Activated CD4-positive, CD25-positive, alpha-beta regulatory T cell treated with anti-CD3 and anti-CD28 coated beads, Interleukin-2, amount 50 U/mL, for 16 hours (primary cell): ENCODE measurements around the gene FAM117B.
"Not testable (repeated sequence)": the region's sequence is repeated elsewhere in the genome, so short reads cannot be mapped to it uniquely, and the experiment has no call there.

Source experiments
- DNase-seq: peaks from one replicate; pipeline ENCODE4 v3.0.0-alpha.2; 2020; ENCODE audit warnings: low read depth, low spot score

The FAM117B gene

GRCh38 chr2:202638721-202639120 is 4.0 kb downstream of the FAM117B start:
- DNase-seq = no peak

GRCh38 chr2:202639231-202639630 is 4.5 kb downstream of the FAM117B start:
- no peak for DNase-seq

DNA sequence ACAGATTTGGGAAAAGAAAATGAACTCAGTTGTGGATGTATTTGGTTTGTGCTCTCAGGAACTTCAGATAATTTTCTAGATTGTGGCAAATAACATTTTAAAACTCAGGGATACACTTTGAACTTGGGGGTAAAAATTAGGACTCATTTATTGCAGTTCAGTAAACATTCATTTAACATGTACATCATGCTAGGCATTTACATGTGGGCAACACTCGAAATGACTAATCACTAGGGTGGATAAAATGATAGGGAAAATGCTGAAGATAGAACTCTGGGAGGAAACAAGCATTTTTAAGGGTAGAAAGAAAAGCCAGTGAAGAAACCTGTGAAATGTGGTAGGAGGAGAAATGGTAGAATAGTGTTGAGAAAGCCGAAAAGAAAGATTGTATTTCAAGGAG is 7.8 kb downstream of the FAM117B start:
- DNase-seq = no peak

DNA sequence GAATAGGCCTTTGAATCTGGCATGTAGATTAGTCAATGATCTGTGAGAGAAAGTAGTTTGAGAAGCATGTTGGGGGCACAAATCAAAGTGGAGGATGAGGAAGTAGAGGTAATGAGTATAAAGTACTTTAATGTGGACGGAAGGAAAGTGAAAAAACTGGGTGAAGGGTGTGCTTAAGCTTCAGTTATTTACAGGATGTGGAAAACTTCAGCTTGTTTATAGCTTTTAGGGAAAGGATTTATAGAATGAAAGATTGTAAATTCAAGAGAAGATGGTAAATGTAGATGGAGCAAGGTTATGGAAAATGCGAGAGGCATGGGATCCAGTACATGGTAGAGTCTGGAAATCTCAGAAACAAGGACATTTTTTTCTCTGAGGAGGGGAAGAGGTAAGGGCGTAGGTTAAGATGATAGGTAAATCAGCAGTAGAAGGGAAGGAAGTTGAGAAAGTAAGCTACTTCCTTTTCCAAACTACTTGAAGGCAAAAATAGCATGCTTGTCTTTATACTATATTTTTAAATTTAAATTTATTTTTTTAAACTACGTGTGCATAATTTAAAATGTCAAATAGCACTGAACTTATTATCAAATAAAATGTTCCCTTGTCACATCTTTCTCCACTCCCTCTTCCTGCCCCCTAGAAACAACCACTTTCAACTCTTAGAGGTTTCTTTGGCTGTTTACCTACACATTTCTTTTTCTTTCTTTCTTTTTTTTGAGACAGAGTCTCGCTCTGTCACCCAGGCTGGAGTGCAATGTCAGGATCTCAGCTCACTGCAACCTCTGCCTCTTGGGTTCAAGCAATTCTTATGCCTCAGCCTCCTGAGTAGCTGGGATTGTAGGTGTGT is 8.5 kb downstream of the FAM117B start:
- DNase-seq = no peak

GRCh38 chr2:202652119-202652518 is 17.4 kb downstream of the FAM117B start:
- DNase-seq = no peak

DNA sequence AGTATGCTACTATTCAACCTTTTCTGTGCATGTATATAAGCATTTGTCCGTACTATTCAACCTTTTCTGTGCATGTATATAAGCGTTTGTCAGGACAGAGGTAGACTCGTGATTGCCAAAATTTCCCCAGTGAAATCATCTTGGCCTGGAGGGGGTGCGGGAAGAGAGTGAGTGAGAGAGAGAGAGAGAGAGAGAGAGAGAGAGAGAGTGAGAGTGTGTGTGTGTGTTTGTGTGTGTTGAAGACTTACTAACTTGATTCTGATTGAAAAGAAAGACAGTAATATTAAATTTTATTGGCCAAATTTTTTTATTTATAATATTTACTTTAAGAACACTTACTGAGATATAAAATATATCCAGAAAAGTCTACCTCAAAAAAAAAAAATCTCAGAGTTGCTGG is 19.1 kb downstream of the FAM117B start:
- DNase-seq = no peak

GRCh38 chr2:202657876-202658275 is 23.1 kb downstream of the FAM117B start:
- DNase-seq = no peak

- no peak for DNase-seq
Measured at GRCh38 chr2:202660796-202661195, 26.0 kb downstream of the FAM117B start.

- DNase-seq = no peak
Measured at GRCh38 chr2:202669841-202670240, 35.1 kb downstream of the FAM117B start.

DNA sequence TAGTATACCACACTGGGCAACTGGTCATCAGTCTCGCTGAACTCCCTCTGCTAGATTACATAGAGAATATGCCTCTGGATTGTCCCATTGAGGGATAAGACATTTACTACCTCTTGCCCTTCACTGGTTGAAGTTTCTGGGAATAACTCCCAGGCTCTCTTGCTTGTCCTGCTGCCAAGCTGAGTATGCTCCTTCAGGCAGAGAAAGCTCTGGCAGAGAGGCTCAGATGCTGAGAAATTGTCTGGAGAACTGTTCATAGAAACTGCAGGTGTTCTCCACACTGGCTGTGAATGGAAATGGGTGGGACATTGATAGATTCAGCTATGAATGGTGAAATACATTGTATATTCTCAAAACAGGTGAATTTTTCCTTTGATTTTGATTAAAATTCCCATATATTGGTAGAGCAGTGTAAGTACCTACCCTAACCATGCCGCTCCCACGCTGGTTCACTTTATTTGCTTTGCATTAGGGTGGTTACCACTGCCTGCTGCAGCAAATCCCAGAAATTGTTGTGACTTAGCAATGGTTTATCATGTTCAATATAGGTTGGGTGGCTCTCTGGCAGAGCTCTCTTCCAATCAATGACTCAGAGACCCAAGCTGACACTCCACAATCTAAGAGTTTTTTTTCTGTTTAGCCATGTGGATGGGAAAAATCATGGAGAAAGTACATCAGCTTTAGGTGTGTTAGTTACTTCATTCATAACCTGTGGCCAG is 36.7 kb downstream of the FAM117B start:
- no peak for DNase-seq

DNA sequence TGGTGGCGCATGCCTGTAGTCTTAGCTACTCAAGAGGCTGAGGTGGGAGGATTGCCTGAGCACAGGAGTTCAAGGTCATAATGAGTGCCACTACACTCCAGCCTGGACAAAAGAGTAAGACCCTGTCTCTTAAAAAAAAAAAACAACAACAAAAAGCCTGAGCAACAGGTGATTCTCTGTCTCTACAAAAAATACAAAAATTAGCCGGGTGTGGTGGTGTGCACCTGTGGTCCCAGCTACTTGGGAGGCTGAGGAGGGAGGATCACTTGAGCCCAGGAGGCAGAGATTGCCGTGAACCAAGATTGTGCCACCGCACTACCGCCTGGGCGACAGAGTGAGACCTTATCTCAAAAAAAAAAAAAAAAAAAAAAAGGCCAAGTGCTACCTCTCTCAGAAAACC is 40.3 kb downstream of the FAM117B start:
- not testable (repeated sequence) for DNase-seq

DNA sequence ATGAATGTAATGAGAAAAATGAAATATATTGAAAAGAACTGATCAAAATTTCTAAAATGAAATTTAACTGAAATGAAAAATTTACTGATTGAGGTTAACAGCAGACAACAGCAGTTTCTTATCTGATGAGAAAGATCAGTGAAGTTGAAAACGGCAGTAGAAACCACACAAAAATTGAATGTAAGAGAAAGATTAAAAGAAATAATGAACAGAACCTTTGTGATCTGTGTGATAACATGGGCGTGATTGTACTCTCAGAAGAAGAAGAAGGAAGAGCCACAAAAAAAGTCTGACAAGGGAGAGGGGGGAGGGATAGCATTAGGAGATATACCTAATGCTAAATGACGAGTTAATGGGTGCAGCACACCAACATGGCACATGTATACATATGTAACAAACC is 45.2 kb downstream of the FAM117B start:
- no peak for DNase-seq

- no peak for DNase-seq
Measured at GRCh38 chr2:202680512-202680911, 45.7 kb downstream of the FAM117B start.

DNA sequence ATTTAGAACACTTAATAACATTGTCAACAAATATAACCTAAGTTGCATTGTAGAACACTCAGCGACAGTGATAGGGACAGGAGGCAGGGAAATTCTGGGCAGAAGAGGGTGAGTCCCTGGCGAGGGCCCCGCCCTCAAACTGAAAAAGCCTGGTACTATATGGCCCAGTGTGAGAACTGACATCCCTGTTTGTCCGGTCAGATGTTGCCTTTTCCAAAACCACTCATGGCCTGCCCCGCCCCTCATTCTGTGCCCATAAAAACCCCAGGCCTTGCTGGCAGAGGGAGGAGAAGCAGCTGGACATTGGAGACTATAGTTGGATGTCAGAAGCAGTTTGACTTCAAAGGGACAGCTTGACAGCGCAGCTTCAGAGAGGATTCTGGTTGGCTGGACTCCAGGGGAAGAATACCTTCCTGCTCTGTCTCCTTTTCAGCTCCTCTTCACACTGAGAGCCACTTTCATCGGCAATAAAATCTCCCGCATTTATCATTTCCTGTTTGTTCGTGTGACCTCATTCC is 47.0 kb downstream of the FAM117B start:
- no peak for DNase-seq

DNA sequence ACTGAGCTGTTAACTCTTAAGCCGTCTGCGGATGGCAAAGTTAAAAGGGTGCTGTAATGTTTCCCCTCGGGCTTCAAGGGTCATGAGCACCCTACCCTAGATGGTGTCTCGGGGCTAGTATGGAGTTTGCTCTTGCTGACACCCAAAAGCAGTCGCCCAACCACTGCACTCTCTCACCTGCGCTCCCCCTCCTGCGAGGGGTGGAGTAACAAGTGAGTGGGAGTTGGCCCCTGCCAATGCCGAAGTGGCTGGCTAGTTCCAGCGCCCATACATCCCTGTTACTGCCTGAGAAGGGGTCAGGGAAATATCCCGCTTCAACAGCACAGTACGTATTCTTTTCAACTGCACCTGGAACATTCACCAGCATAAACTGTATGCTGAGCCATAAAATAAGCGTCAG is 47.5 kb downstream of the FAM117B start:
- no peak for DNase-seq

- no peak for DNase-seq
Measured at GRCh38 chr2:202687276-202687675, 52.5 kb downstream of the FAM117B start.

GRCh38 chr2:202689459-202689858 is 54.7 kb downstream of the FAM117B start:
- no peak for DNase-seq

- no peak for DNase-seq
Measured at GRCh38 chr2:202689898-202690297, 55.1 kb downstream of the FAM117B start.

DNA sequence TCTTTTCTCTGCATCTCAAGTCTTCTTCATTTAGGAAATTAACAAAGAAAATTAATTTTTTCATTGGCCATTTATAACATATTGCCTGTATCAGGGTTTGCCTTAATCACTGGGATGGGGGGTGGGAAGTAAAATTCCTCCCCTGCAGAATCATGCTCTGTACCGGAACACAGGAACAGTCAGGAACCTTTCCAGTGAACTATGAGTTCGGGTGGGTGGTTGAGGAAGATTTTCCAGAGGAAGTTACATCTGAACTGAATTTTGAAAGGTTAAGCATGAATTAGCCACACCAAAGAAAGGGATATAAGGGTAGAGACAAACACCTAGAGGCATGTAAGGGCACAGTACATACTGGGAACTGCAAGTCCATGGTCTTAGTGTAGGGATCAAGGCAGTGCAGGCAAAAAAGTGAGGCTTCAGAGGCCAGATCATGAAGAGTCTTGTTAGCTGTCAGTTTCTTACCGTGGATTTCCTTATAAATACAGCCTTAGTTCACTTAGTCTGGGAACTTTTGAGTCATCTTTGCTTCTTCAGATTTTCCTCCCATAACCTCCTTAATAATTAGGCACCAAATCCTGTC is 55.6 kb downstream of the FAM117B start:
- no peak for DNase-seq

DNA sequence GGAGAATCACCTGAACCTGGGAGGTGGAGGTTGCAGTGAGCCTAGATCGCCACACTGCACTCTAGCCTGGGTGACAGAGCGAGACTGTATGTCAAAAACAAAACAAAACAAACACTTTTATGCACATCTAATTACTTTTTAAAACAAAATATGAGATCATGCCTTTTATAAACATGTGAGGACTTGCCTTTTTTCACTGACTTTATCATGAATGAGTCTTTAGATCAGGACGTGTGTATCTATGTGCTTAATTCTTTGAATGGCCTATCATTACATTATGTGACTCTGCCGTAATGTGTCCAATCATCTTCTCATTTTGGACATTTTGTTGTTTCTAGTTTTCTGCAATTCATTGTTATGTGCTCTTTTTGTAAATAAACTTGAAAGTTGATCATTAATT is 58.7 kb downstream of the FAM117B start:
- DNase-seq = no peak

- DNase-seq = no peak
Measured at GRCh38 chr2:202695166-202695565, 60.4 kb downstream of the FAM117B start.

DNA sequence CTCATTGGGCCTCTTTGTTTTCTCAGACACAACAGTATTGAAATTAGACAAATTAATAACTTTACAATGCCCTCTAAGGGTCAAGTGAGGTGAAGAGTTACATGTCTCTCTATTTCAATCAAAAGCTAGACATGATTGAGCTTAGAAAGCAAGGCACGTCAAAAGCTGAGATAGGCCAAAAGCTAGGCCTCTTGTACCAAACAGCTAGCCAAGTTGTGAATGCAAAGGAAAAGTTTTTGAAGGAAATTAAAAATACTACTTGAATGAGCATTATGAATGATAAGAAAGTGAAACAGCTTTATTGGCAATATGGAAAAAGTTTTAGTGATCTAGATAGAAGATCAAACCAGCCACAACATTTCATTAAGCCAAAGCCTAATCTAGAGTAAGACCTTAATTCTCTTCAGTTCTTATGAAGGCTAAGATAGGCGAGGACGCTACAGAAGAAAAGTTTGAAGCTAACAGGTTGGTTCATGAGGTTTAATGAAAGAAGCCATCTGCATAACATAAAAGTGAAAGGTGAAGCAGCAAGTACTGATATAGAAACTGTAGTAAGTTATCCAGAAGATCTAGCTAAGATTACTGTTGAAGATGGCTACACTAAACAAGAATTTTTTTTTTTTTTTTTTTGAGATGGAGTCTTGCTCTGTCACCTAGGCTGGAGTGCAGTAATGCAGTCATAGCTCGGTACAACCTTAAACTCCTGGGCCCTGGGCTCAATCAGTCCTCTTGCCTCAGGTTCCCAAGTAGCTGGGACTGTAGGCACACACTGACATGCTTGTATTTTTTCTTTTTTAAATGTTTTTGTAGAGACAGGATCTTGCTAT is 65.5 kb downstream of the FAM117B start:
- no peak for DNase-seq
